ENCODE results near the gene RNF126. TPM values are rescaled to one million over a fixed set of nuclear protein-coding genes. Genes with fewer than 3 reads are reported as not detected.
"Not testable (repeated sequence)": the region's sequence is repeated elsewhere in the genome, so short reads cannot be mapped to it uniquely, and the experiment has no call there.

Gene RNF126
- total RNA-seq, 1 donor, result 50.1 TPM

DNA sequence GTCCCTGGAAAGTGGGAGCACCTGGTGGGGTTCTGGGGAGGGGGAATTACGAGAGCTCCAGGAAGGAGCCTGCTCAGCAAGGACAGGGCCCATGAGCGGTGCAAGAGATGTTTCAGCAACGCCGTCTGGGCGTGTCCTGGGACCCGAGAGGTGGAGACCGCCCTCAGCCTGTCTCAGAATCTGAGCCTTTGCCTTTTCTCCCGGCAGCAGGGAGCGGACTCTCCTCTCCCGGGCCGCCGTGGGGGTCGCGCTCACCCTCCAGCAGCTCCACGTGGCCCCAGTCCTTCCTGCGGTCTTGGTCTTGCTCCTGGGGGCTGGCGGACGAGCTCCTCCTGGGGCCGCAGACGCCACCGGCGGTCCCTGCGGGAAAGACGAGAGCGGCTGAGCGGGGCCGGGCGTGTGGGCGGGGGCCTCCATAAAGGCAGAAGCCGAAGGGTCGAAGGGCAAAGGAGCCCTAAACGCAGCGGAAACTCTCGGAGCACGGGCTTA is 30.4 kb downstream of the RNF126 start:
- no peak for DNase-seq (ENCODE audit: low read depth in 2 of 3, low spot score in 2 of 3)

DNA sequence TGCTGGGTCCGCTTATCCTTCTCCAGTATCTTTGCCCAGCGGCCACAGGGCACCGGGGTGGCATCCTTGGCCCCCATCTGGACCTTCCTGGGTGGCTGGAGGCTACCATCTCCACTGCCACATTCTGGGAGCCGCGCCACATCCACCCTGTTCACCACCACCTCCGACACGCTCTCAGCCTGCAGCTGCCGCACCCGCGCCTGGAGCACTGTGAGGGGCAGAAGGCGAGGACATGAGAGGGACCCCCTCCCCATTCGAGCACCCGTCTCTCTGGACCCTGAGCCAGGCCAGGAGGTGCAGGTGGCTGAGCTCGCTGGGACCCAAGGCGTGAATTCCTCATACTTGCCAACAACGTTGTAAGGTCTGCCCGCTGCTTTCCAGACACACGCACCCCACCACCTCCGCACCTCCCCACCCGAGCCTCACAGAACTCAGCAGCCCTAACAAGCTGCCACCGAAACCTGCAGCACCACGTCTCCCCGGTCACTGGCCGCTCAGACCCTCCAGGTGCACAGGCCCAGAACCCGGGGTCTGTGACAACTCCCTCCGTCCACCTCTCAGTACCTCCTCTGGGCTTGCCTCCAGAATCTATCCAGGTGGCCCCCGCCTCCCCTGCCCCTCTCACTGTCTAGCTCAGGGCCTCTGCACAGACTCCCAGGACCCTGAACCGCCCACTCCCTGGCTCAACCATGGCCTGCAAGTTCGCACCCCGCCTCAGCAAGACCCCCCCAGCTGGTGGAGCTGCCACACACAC is 32.9 kb downstream of the RNF126 start:
- DNase-seq (ENCODE audit: low read depth in 2 of 3, low spot score in 2 of 3), result no peak

DNA sequence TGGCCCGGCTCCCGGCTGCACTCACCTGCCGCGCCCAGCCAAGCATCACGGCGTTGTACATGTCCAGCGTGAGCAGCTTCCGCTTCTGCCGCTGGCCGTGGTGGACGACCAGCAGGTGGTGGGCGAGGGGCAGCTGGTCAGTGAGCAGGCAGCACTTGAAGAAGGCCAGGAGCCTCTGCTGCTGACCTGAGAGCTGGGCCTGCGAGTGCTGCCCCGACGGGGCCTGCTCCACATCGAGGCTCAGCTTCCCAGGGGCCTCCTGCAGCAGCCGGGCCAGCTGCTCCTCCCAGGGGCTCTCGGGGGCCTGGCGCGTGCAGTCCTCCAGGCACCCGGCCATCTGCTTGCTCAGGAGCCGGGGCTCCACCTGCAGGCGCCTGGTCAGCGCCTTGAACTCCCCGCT is 33.5 kb downstream of the RNF126 start:
- not testable (repeated sequence) for DNase-seq (ENCODE audit: low read depth in 2 of 3, low spot score in 2 of 3)

DNA sequence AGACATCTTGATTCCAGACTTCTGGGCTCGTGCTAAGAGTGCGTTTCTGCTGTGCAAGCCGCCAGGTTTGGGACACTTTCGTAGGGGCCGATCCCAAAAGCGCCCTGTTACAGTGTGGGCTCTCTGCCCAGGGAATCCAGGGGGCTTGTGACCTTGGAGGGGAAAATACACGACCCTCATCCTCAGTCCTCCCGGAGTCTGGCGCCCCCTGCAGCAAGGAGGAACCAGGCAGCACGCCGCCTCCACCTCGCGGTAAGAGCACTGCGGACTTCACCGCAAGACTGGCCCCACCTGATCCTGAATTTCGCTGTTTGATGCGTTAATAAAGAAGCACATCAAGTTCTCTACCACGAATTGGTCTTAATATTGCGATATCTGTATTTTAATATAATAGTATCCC is 34.8 kb downstream of the RNF126 start:
- DNase-seq (ENCODE audit: low read depth in 2 of 3, low spot score in 2 of 3), result no peak

DNA sequence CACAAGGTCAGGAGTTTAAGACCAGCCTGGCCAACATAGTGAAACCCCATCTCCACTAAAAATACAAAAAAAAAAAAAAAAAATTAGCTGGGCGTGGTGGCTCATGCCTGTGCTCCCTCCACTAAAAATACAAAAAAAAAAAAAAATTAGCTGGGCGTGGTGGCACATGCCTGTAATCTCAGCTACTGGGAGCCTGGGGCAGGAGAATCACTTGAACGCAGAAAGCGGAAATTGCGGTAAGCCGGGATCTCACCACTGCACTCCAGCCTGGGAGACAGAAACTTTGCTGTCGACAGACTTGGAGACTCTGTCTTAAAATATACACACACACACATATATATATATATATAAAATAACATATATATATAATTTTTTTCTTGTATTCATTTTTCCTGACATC is 36.4 kb downstream of the RNF126 start:
- DNase-seq (ENCODE audit: low read depth in 2 of 3, low spot score in 2 of 3), result not testable (repeated sequence)

DNA sequence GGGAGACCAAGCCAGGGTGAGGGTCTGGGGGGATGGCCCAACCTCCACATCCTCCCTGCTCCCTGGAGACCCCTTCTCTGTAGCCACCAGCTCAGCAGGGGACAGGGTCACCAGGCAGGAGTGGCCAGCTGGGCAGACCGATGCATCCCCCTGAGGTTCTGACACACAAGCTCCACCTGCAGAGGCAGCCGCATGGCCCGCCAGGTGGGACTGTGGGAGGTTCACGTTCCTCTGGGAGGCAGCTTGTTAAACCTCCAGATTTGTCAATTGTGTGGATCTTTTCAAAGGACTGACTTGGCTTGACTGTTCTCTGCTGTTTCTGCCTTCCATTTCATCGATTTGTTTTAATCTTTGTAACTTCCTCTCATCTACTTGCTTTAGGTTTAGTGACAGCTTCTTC is 37.8 kb downstream of the RNF126 start:
- DNase-seq (ENCODE audit: low read depth in 2 of 3, low spot score in 2 of 3), result no peak

DNA sequence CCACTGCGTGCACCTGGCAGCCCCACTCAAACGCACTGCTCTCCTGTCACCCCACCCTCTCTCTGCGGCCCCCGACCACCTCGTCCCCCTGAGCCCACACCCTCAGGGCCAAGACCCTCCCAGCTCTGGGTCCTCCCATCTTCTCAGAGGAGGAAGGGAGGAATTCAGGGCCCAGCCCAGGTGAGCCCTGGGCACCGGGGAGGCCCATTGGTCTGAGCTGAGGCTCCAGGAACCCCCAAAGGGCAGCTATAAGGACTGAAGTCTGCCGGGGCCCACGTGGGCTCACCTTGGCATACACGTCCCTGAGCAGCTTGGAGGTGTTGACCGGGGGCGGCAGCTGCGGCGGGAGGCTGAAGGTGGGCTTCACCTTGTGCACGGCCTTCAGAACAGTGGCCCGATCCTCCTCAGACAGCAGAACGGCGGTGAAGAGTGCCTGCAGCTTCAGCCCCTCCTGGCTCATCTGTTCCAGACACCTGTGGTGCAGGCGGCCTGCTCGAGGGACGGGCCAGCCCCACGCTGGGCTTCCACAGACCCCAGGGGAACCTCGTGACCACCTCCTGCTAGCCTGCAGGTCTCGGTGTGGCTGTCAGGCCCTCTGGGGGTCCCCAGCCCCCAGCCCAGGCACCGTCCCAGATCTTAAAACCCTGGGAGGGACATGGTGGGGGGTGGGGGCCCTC is 38.4 kb downstream of the RNF126 start:
- DNase-seq (ENCODE audit: low read depth in 2 of 3, low spot score in 2 of 3), result no peak

DNA sequence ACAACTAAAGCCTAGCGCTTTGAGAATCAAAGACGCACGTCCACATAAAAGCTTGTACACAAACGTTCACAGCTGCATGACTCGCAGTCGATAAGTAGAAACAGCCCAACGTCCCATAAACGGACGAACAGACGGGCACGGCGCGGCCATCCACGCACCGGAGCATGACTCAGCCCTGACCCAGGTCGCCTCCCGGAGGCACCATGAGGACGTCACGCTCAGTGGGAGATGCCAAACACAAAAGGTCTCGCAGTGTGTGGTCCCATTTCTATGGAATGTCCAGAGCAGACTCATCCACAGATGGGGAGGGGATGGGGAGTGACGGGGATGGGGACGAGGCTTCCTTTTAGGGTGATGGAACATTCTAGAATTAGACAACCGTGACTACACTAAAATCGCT is 39.0 kb downstream of the RNF126 start:
- no peak for DNase-seq (ENCODE audit: low read depth in 2 of 3, low spot score in 2 of 3)

DNA sequence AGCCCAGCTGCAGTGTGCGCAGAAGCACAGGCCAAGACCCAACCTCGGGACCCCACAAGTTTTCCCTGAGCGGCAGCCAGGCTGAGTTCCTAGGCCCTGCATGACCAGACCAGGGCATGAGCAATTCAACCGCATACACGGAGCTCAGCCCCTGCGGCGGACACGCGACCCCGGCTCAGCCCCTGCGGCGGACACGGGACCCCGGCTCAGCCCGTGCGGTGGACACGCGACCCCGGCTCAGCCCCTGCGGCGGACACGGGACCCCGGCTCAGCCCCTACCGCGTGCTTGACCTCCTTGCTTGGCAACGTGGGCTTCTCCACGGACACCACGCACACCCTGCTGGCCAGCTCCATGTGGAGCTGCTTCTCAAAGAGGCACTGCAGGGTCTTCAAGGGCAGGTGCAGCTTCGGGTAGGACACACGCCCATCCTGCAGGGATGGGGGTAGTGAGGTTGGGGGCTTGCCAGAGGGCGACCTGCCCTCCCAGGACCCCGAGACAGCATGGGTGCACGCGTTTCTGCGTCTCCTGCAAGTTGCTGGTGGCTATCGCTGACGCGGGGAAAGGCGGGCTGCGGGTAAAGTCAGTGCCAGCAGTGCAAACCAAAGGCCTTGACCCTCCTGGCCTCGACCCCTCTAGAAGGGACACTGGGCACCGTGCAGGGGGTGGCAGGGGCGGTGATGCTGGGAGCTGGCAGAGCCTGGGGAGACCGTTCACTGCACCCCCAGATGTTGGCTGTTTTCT is 39.7 kb downstream of the RNF126 start:
- DNase-seq (ENCODE audit: low read depth in 2 of 3, low spot score in 2 of 3), result no peak

DNA sequence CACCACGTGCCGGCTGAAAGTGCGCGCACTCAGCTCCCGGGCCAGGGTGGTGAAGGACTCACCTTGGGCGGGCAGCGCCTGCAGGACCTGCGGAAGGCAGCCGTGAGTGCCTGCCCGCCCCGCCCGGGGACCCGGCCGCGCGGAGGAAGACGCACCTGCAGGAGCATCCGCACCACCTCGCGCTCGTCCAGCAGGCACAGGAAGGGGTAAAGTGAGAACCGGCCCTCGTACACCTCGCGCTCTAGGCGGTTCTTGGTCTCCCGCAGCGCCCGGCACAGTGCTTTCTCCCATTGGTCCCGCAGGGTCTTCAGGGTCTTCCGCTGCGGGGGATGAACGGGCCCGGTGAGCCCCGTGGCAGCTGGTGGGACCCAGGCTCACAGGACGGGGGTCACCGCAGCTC is 40.3 kb downstream of the RNF126 start:
- DNase-seq (ENCODE audit: low read depth in 2 of 3, low spot score in 2 of 3), result no peak

DNA sequence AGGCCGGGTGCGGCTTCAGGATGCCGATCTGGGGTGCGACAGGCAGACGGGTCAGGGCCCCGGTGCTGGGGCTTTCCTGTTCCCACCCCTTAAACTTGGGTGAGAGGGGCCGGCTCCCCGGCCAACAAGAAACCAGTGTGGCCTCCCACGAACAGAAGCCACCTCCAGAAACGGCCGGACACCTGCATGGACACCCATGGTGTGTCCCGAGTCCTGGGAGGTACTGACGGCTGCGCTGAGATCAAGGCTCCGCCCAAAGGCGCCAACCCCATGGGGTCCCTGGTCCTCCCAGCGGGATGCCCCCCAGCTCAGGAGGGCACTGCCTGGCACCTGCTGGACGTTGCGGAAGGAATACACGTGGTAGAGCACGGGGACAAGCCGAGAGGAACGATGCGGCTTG is 41.2 kb downstream of the RNF126 start:
- no peak for DNase-seq (ENCODE audit: low read depth in 2 of 3, low spot score in 2 of 3)

DNA sequence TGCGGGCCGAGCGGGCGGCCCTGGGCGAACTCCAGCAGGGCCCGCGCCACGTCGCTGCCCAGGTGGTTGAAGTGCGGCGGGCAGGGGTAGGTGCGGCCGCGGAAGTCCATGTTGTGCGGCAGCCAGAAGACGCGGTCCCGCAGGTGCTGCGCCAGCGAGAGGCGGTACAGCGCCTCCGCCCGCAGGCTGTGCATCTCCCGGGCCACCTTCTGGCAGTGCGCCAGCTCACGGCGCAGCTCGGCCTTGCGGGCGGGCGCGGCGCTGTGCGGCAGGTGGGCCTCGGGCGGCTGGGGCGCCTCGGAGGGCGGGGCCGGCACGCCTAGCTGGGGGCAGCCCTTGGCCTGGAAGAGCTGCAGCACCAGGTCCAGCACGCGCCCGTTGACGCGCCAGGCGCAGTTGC is 41.8 kb downstream of the RNF126 start:
- DNase-seq (ENCODE audit: low read depth in 2 of 3, low spot score in 2 of 3), result not testable (repeated sequence)

DNA sequence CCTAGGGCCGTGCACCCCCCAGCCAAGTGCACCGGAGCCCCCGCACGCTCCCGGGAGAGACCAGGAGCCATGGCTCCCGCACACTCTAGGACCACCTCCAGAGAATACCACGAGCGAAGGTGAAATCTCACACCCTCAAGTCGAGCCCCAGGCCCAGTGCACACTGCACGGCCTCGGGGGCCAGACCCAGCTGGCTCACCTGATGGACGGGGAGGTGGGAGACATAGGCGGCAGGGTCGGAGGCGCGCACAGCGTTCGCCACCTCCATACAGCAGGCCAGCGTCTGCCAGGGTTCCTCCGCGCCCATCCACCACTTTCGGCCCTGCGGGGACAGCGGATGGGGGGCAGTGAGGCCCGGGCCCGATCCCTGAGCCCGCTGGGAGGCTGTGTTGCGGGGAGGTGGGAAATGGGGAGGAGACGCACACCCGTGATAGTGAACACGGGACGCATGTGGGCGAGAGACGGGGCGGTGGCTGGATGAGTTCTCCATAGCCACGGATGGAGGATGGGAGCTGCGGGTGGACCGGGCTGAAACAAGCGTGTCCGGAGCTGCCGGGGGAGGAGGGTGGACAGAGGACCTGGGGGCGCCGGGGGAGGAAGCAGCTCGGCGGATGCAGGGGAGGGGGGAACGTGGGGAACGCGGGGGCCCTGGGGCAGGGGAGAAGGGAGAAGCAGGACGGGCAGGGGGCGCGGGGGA is 42.7 kb downstream of the RNF126 start:
- no peak for DNase-seq (ENCODE audit: low read depth in 2 of 3, low spot score in 2 of 3)

DNA sequence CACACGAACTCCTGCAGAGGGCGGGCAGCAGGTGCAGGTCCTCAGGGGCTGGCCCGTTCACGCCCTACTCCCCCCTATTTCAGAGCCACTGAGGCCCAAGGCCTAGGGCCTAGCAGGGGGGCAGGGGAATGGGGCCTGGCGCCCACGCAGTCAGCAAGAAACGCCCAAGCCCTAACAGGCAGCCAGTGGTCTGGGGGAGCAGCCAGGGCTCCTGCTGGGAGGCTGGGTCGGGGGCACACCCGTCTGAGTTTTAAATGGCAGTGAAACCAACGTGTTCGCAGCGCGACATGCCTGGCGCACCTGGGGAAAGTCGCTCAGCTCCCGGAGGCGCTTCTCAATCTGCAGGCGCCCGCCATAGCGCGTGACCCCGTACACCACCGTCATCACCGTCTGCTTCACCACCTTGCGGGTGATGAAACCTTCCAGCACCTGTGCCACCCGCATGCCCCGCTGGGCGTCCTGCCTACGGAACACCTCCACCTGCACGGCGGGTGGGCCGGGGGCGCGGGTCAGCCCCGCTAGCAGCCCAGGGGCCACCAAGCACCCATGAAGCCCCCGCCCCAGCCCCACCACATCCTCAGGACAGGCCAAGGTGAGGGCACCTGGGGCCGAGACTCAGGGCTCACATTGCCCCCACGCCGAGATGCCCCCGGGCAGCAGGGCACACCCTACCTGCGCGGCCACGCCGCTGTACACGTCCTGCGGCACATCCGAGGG is 43.6 kb downstream of the RNF126 start:
- no peak for DNase-seq (ENCODE audit: low read depth in 2 of 3, low spot score in 2 of 3)

DNA sequence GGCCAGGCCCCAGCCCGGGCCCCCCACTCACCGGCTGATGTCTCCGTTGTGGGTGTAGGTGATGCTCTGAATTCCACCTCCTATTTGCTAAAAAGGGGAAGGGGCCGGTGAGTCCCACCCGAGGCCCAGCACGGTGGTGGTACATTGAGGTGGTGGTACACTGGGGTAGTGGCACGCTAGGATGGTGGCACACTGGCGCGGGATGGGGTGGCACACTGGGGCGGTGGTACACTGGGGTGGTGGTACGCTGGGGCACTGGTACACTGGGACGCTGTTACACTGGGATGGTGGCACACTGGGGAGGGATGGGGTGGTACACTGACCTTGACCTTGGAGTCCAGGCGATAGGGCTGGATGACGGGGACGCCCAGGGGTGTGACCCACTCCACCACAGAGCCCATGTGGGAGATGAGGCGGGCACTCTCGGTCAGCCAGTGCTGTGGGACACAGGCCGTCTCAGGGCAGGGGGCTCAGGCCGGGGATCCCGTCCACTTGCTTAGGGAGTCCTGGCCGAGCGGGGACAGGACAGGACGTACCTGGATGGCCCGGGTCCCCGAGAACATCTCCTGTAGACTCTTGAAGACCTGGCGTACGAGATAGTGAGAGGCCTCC is 44.2 kb downstream of the RNF126 start:
- DNase-seq (ENCODE audit: low read depth in 2 of 3, low spot score in 2 of 3), result no peak

DNA sequence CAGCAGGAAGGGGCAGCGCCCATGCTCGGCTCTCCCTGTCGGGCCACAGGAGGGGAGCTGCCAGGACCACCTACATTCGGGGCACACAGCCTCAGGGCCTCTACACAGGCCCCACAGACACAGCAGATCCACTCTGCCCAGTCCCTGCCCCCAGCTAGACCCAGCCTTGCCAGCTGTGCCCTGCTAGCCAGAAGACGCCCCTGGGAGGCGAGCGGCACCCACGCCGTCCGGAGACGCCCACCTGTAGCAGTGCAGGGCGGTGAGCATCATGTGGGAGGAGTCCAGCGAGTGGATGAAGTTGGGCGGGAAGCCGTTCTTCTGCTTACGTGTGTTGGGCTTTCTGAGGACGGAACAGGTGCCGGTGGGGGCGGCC is 44.8 kb downstream of the RNF126 start:
- DNase-seq (ENCODE audit: low read depth in 2 of 3, low spot score in 2 of 3), result no peak

DNA sequence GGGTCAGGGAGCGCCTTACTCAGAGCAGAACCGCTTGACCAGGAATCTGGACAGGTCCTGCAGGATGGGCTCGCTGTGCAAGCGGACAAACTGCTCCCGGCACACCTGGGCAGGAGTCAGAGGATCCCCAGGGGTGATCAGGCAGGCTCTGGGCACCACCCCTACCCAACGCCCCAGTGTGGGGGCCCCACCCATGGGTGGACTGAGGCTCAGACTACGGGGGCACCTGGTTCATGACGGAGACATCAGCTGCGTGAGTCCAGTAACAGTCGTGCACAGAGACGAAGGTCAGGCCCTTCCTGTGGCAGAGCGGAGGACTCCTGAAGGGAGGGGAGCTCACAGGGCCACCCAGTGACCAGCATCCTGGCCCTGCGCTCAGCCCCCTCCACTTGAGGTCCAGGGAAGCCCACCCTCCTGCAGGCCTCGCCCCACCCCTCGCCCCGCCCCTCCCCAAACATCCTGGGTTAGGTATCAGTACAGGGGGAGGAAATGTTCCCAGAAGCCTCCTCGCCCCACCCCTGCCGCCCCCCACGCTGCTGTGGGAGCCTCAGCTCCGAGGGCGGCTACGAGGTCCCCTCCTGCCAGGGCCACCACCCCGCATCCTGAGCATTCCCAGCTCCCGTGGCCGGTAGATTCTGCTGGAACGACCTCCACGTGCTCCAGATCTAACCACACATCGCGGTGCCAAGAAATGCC is 45.3 kb downstream of the RNF126 start:
- DNase-seq (ENCODE audit: low read depth in 2 of 3, low spot score in 2 of 3), result no peak

DNA sequence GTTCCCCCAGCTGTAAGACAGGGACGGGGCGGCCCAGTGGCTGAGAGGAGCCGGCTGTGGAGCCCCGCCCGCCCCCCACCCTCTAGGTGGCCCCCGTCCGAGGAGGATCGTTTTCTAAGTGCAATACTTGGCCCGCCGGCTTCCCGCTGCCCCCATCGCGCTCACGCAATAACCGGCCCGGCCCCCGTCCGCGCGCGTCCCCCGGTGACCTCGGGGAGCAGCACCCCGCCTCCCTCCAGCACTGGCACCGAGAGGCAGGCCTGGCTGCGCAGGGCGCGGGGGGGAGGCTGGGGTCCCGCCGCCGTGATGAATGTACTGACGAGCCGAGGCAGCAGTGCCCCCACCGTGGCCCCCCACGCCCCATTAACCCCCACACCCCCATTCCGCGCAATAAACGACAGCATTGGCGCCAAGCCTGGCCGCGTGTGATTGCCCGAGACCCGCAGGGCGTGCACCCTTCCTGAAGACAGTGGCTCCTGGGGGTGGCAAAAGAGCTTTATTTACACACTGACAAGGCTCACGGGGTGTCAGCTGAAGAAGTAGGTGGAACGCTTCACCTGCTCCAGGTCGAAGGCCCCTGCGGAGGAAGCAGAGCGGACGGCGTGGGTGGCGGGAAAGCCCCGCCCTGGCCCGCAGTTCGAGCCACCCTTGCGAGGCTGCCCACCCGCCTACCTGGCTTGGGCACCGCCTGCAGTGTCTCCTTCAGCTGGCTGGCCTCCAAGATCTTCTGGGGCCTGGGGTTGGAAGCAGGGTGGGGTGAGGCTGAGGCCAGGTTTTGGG is 46.1 kb downstream of the RNF126 start:
- DNase-seq (ENCODE audit: low read depth in 2 of 3, low spot score in 2 of 3), result no peak
